Activated CD8-positive, alpha-beta memory T cell treated with anti-CD3 and anti-CD28 coated beads for 48 hours (primary cell): ENCODE results near the gene FJX1.
A peak's percentile ranks its signal among the peaks of the same experiment; 100 is the strongest.

Source experiments
- DNase-seq, 3 experiments: peaks; one replicate each; pipeline ENCODE4 v3.0.0-alpha.2; 2020; ENCODE audit warnings: low read depth in 2 of 3, low spot score in 2 of 3

Gene FJX1, protein sequence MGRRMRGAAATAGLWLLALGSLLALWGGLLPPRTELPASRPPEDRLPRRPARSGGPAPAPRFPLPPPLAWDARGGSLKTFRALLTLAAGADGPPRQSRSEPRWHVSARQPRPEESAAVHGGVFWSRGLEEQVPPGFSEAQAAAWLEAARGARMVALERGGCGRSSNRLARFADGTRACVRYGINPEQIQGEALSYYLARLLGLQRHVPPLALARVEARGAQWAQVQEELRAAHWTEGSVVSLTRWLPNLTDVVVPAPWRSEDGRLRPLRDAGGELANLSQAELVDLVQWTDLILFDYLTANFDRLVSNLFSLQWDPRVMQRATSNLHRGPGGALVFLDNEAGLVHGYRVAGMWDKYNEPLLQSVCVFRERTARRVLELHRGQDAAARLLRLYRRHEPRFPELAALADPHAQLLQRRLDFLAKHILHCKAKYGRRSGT

DNA sequence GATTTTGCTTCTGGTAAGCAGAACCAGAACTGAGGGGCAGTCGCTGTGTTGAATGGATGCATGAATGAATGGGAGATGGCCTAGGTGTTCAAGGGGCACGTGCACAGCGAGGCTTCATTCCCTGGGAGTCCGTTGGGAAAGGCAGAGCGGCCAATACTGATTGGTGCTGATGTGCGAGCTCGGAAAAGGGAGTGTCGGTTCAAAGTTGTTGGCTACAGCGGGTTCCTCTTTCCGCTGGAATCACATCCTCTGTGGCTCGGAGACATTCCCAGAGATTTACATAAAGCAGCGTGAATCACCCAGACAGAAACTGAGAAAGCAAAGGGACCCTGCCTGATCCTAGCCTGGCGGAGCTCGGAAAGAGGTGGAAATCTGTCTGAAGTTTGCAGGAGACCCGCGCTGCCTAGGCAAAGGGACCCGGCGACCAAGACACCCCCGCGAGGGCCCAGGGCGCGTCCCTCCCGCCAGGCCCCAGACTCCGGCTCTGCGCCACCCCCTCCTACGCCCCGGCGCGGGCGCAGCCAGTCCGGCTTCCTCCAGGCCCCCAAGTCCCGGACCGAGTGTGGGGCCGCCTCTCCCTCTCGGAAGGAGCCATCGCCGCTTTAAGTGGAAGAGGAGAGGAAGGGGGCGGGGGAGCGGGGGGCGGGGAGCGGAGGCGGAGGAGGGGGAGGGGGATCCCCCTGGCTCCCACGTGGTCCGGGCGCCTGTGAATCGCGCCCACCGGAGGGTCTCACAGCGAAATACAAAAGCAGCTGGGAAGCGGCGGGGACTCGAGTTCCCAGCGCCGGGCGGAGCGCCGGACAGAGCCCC lies at the start of gene FJX1:
Gene FJX1, plus strand, starts transcription at position 774 of the 810 bp plus-strand sequence. CDS start 177 bp downstream, outside the sequence.
- DNase-seq = peak in 1 of 3 experiments; percentile 10

DNA sequence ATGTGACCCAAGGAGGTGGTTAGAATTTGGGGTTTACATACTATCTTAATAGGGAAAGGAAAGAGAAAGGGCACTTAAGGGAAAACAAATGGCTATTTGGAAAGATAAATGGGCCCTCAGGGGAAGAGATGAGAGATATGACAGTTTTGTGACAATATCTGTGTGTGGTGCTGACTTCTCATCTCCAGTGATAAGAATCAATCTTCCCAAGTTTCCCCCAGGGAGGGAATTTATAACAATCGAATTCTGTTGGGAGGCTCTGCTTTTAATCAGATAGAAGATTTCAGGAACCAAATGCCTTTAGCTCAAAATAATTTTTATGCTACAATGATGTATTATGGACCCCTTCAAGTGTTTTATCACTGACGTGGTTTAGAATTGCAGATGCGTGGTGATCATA lies 46.6 kb upstream of the FJX1 start:
- no peak for DNase-seq

DNA sequence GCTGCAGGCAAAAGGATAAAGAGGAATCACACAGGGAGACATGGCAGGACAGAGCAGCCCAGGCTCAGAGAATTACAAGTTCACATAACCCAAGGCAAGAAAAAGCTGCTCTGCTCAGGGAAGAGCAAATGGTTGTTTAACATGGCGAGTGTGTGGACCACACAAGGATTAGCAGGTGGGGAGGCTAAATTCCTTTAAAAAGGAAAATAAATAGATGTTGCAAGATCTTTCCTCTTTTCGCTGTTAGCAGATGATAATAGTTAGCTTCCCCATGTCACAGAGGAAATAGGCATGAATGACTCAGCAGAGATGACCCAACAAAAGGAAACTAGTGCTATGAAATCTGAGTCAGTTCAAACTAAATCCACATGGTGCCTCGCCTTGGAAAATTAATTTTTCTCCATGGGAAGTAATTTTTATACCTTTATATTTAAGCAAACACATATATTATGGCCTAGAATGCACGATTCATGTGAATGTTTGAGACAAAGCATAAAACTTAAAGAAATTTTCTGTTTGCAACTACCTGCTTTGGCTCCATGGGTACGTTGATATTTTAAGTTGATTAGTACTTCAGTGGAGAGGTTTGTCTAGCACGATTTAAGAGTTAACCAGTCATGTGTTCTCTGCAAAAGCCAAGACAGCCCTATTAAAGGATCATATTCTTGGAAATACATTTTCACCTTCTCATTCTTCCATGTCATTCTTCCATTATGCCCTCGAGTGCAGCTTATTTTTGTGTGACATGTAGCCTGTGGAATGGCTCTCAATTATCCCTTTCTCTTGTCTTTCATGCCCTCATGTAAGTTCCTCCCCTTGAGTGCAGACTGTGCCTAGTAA lies 38.5 kb upstream of the FJX1 start:
- DNase-seq = no peak

DNA sequence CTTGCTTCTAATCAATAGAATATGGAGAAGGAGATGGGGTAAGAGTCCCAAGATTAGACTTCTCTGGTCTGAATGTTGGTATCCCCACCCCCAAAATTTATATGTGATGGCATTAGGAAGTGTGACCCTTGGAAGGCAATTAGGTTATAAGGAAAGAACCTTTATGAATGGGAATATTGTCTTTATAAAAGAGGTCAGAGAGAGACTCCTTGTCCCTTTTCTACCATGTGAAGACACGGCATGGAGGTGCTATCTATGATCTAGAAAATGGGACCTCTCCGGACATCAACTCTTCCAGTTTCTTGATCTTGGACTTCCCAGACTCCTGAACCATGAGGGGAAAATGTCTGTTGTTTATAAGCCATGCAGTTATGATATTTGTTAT lies 37.9 kb upstream of the FJX1 start:
- DNase-seq = no peak

DNA sequence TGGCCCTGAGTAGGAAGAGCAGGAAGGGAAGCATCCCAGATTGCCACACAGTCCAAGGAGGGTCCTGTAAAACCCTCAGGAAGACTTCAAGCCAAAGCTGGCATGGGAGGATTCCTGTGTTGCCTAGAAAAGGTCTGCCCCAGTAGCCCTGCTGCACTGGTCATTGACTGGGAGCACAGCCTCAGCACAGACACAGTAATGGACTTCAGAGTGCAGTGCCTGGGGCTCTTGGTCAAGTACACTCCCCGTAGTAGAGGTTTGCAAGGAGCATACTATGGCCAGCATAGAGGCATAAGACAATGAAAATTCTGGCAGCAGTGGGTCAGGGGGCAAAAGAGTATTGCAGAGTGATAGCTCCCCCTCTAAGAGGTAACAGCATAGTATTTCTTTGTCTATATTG lies 36.2 kb upstream of the FJX1 start:
- DNase-seq = no peak

DNA sequence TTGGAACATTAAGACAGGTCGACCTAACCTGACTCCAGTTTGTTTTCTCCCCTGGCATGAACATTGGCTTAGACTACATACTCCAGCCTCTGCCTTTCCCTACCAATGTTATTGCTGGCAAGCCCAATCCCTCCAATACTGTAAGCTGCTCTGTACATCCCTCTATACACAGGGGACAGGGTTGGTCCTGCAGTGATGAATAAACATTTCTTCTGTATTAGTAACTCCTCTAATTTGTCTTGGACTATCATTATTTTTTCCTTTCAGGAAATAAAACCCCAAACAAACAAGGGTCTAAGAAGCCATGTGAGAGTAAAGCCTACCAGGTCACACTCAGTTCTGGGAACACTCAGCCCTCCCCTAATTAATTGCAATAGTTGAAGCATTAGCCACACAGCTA lies 35.1 kb upstream of the FJX1 start:
- DNase-seq = no peak

DNA sequence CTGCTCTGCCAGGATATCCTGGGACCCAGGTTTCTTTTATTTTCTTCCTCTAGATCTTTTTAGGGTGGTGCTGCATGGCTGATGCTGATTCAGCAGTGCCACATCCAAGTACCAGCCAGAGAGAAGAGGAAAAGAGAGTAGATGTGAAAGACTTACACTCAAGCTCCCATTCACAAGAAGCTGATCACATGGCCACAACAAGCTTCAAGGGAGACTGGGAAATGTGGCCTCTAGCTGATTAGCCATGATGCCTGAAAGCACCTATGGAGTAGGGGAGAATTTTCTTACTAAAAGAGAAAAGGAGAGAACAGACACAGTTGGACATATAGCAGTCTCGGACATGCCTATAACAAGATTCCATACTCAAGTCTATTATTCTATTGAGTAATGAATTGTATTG lies 34.4 kb upstream of the FJX1 start:
- no peak for DNase-seq

DNA sequence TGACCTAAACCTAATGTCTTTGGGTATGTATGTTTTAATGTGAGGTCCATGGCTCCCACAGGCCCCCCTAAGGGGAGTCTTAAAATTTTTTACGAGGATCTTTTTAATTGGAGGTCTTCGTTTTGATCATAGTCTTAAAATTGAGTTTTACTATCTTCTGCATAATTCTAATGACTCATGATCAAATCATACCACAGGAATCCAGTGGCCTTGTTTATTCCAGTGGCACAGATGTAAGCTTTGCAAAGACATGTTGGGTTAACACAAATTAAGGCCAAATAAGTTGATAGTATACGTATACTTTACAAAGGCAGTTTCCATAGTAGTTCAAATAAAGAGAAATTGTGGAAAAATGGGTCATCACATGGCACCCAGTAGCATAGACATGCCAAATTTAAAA lies 33.9 kb upstream of the FJX1 start:
- DNase-seq = no peak

DNA sequence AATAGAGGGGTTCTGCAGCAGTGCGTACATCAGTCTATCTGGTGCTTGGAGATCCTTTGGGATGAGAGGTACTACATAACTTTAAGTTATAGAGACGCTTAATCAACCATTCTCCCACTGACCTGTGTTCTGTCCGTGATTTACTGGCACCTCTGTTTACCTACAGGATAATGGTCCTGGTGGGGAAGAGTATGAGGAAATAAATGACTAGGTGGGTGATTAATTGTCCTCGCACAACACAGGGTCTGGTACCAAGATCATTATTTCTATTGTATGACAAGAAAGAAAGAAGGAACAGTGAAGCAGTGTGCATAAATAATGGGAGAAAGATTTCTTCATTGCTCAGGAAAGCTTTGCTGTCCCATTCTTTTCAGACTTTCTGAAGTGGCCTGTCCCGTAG lies 32.8 kb upstream of the FJX1 start:
- DNase-seq = no peak

DNA sequence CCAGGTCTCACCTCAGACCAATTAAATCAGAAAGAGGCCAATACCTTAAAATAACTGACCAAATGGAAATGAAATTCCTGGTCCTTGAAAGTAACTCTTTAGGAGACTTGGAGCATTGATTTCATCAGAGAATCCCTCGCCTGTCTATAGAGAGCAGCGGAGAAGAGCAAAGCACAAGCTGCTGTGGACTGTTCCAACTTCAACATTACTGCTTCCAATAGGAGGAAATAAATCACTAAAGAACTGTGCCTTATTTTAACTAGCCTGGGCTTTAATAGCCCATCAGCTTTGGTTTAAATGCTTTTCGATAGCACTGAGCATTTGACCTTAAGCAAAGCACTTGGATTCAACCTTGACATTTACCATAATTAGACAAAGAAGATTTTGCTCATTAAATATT lies 32.0 kb upstream of the FJX1 start:
- DNase-seq = no peak

DNA sequence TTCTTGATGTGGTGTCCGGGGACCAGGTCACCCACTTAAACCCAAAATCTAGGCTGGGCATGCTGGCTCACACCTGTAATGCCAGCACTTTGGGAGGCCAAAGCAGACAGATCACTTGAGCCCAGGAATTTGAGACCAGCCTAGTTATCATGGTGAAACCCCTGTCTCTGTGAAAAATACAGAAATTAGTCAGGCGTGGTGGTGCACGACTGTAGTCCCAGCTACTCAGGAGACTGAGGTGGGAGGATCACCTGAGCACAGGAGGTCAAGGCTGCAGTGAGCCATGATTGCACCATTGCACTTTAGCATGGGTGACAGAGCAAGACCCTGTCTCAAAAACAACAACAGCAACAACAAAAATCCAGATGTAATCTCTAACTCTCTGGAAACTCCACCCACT lies 30.3 kb upstream of the FJX1 start:
- DNase-seq = no peak

DNA sequence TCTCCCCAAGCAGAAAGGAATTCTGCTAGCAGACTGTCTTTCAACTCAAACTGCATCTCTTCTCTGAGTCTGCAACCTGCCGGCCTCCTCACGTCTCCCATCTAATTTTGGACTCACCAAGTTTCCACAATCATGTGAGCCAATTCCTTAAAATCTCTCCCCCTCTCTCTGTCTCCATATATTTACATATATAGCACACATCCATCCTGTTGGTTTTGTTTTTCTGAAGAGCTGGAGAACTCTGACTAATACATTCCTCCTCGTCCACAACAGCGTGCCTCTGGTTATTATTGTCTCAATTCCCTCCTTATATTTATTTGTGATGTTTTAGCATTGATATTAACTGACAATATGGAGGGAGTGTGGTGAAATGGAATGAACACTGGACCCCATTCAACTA lies 29.6 kb upstream of the FJX1 start:
- no peak for DNase-seq

DNA sequence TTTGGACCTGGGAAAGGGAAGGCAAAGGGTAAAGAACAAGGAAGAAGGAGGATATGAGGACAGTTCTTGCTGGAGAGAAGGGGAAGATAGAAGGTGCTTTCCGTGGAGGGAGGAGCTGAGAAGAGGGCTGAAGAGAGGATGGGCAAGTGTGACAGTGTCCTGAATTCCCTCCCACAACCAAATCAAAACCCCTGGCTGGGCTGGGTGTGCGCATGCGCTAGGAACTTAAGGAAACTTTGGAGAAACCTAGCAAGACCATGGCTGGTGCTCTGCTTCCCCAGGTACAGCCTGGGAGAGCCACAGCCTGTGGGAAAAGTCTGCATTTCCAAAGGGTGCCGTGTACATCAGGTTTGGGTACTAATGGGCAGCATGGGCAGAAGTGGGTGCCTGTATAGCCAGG lies 29.0 kb upstream of the FJX1 start:
- DNase-seq = no peak

DNA sequence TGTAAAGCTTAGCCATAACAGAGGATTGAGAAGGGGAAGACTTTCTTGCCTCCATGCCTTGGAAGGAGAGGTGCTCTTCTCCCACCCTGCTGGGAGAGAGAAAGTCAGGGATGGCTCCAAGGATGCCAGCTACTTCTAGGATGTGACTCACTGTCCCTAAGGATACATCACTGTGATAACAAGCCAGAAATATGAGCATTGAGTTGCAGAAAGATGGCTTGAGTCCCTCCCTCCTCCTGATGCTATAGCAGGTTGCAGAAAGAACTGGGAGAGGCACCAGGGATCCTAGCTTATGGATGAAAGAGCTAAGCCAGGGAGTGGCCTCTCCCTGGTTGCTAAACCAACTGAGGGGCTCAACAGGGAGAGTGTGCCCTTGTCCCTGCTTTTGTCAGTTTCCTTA lies 27.8 kb upstream of the FJX1 start:
- DNase-seq = no peak

DNA sequence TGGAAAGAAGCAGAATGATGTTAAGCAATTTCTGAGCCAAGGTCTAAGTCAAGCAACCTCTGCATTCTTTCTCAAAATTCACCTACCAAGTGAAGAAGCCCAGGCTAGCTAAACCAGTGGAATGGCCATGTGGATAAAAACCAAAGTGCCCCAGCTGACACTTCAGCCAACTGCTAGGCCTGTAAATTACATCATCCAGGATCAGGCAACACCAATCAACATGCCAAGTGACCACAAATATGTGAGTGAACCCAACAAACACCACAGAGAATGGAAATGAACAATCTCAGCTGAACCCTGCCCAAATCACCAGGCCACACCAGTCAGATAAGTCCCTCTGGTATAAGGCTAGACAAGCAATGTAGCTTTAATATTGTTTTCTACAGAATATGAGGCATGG lies 25.1 kb upstream of the FJX1 start:
- DNase-seq = no peak

DNA sequence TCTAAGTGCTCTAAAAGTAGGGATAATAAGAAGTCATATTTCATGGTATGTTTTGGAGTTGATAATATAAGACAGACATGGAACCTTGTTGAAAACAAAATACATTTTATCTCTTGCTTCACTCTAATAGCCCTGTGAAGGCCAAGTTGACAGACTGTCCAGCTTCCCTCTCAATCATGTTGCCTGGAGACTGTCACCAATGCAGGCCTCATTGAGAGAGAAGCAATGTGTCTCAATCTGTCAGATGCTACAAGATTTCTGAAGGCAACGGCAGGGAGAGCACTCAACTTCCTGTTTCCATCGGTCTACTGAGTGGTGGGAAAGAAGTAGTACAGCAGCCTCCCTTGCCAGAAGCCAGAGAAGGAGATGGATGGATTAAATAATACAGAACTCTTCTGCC lies 23.6 kb upstream of the FJX1 start:
- no peak for DNase-seq

DNA sequence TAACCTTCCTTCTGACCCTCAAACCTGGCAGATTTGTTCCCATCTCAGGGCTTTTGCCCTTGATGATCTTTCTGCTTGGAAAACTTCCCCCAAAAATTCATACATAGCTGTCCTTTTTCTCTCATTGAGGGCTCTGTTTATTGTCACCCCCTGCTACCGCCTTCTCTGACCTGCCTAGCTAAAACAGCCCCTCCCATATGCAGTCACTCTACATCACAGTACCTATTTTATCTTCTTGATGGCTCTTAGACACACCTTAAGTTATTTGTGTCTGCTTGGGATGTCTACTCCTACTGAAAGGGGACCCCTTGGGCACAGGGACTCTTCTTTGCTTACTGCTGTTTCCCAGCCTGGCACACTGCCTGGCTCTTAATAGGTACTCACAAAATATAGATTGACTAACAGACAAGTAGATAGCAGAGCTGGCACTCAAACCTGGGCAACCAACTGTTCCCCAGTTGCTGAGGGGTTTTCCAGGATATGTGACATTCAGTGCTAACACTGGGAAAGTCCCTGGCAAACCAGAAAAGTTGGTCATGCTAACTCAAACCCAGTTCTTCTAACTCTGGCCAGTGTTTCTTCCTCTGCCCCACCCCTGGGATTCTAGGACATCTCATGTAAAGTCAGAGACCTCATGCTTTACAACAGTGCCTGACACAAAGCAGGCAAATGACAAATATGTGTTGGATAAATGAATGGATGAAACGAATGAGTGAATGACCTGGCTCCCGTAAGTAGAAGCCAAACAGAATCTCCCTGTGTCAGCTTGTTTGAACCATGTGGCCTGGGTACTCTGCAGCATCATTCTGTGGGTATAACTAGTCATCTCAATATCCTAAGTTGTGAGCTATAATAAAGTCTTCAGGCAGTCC lies 19.8 kb upstream of the FJX1 start:
- no peak for DNase-seq

DNA sequence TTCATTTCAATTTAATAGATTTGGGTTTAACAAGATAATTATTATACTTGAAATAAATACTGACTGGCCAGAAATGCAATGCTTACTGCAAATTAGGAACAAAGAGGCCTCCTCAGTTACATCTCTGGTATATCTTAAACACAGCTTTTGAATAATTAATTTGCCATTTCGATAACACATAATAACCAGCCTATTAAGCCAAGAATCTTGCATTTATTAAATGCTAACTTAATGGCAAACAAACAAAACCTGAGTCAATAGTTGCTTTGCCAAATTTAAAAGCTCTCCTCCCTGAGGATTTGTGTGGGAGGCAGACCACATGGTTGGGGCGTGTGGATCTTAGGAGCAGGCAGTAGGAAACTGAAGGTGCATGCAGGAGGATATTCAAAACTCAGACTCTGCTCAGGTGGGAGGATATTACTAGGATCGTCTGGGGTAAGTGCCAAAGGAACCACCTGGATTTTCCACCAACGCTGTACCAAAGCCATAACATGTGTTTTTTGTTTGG lies 17.9 kb upstream of the FJX1 start:
- DNase-seq = no peak

DNA sequence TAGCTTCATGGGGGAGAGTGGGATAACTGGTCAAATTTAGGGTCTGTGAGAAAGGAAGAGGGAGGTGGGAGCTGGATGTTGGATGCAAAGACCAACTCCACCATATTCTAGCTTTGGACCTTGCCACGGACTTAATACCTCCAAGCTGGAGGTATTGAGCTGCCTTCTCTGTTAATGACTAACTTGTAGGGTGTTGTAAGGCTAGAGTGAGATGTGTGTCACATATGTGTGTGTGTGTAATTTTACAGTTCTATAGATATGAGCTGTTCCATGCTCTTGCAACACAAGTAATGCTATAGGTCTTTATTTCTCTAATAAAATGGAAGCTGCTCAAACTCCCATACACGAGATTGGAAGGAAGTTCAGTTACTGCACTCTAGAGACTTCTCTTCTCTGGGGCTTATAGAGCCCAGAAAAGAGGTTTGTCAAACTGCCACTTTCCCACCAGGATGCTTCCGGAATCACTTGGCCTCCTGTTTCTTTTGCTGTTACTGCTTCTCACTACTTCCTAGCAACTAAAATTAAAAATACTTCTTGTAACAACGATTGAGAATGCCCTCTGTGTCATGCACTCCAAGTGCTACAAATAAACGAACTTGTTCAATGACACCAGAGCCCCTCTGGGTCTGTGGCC lies 16.0 kb upstream of the FJX1 start:
- no peak for DNase-seq

DNA sequence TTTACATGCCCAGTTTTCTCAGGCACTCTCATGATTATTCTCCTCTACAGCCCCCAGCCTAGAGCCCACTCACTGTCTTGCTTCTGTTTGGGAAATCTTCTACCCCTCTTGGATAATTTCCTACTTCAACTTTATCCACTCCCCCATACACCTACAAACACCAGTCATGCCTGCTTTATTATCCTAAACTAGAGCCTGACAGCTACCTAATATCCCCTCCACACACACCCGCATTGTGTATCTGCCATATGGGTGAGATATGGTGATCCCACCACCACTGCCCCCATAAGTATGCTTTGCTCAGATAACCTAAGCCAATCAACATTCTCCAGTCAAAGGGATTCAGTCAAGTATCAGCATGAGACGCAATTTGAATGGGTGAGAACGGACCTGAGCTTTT lies 15.3 kb upstream of the FJX1 start:
- DNase-seq = no peak
